Stimulated activated CD4-positive, alpha-beta T cell treated with anti-CD3 and anti-CD28 coated beads, Interleukin-2, amount 100 ng/mL, for 4 hours (primary cell): ENCODE results near the gene FGF9.

Source experiments
- DNase-seq: peaks from one replicate; pipeline ENCODE4 v3.0.0-alpha.2; 2020; ENCODE audit warnings: low read depth

The FGF9 gene

GRCh38 chr13:21670883-21671619 lies at the start of gene FGF9:
TSS of gene FGF9 (plus strand) at chr13:21671073. CDS start at chr13:21671913, 840 bp downstream.
- peak; percentile 73 for DNase-seq

GRCh38 chr13:21625366-21625765 lies 45.5 kb upstream of the FGF9 start:
- DNase-seq = no peak

- DNase-seq = no peak
Measured at GRCh38 chr13:21632196-21632595, 38.7 kb upstream of the FGF9 start.

GRCh38 chr13:21636656-21637055 lies 34.2 kb upstream of the FGF9 start:
- no peak for DNase-seq

- DNase-seq = no peak
Measured at GRCh38 chr13:21637296-21637695, 33.6 kb upstream of the FGF9 start.

GRCh38 chr13:21638319-21639282 lies 32.3 kb upstream of the FGF9 start:
- DNase-seq = no peak

GRCh38 chr13:21639561-21639960 lies 31.3 kb upstream of the FGF9 start:
- no peak for DNase-seq

GRCh38 chr13:21641629-21642028 lies 29.2 kb upstream of the FGF9 start:
- no peak for DNase-seq

- DNase-seq = no peak
Measured at GRCh38 chr13:21657538-21657937, 13.3 kb upstream of the FGF9 start.

- no peak for DNase-seq
Measured at GRCh38 chr13:21659087-21659486, 11.8 kb upstream of the FGF9 start.

- DNase-seq = no peak
Measured at GRCh38 chr13:21661097-21661909, 9.6 kb upstream of the FGF9 start.

GRCh38 chr13:21663197-21663596 lies 7.7 kb upstream of the FGF9 start:
- no peak for DNase-seq

GRCh38 chr13:21668732-21669275 lies 2.1 kb upstream of the FGF9 start:
- no peak for DNase-seq

GRCh38 chr13:21670006-21670882 lies 629 bp upstream of the FGF9 start:
- DNase-seq = peak; percentile 64

GRCh38 chr13:21671620-21672286 lies 880 bp downstream of the FGF9 start:
- no peak for DNase-seq

- DNase-seq = no peak
Measured at GRCh38 chr13:21672287-21672680, 1.4 kb downstream of the FGF9 start.

GRCh38 chr13:21672796-21673538 lies 2.1 kb downstream of the FGF9 start:
- no peak for DNase-seq

- no peak for DNase-seq
Measured at GRCh38 chr13:21673539-21673788, 2.6 kb downstream of the FGF9 start.

- DNase-seq = no peak
Measured at GRCh38 chr13:21673789-21674489, 3.1 kb downstream of the FGF9 start.
